ENCODE results near the gene VEGFA. TPM values are rescaled to one million over a fixed set of nuclear protein-coding genes. Genes with fewer than 3 reads are reported as not detected.

The VEGFA gene
- total RNA-seq, 1 experiment from 2014 or later: 77.5 TPM

- DNase-seq (ENCODE audit: low read depth): no peak
Measured at GRCh38 chr6:43784049-43784855, 14.2 kb downstream of the VEGFA start.

GRCh38 chr6:43785220-43785752, 15.3 kb downstream of the VEGFA start:
- no peak for DNase-seq (ENCODE audit: low read depth)

- DNase-seq (ENCODE audit: low read depth): no peak
Measured at GRCh38 chr6:43785904-43786303, 15.9 kb downstream of the VEGFA start.

- DNase-seq (ENCODE audit: low read depth): no peak
Measured at GRCh38 chr6:43786664-43787329, 16.8 kb downstream of the VEGFA start.

- no peak for DNase-seq (ENCODE audit: low read depth)
Measured at GRCh38 chr6:43788301-43788700, 18.3 kb downstream of the VEGFA start.

- DNase-seq (ENCODE audit: low read depth): no peak
Measured at GRCh38 chr6:43789447-43789846, 19.4 kb downstream of the VEGFA start.

DNA sequence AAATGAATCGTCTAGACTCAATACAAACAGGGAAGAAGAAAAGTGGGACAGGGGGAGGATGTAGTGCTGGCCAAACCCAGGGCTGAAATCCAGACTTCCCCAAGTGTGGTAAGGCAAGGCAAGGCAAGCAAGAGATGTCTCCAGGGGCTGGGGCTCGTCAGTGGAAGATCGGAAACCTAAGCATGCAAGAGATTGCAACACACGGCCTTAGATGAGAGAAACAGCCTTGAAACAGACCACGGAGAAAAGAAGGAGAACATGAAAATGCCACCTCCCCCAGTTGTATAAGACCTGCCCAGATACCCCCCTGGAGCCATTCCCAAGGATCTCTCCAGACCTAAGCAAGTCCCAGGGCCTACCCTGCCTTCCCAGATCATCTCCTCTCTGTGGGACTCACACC, 20.0 kb downstream of the VEGFA start:
- no peak for DNase-seq (ENCODE audit: low read depth)

DNA sequence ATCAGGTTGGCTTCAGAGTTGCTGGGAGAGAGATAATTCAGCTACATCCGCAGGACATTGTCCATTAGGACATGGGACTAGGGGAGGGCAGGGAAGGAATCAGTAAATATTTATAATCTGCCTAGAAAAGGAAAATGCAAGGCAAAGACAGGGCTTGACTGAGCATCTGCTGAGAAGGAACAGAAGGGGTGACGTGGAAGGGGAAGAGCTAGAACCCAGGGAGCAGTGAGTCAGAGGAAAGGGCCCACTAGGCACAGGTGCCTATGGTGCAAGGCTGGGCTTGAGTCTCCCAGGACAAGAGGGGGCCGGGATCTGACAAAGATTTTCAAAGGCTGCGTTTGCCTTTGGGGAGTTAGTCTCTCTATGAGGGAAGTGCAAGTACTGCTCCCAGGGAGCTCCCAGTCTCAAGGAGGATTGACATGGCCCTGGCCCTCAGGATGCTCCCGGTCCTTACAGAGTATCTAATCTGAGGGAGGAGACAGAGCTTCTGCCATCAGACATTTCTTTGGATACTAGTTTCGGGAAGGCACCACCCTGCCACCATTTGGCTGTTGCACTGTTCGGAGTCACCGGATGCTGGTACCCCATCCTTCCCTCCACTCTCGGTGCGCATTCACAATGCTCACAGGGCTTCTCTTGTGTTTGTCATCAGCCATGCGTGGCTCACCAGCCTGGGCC, 21.9 kb downstream of the VEGFA start:
- DNase-seq (ENCODE audit: low read depth): no peak

- DNase-seq (ENCODE audit: low read depth): no peak
Measured at GRCh38 chr6:43793154-43793874, 23.3 kb downstream of the VEGFA start.

DNA sequence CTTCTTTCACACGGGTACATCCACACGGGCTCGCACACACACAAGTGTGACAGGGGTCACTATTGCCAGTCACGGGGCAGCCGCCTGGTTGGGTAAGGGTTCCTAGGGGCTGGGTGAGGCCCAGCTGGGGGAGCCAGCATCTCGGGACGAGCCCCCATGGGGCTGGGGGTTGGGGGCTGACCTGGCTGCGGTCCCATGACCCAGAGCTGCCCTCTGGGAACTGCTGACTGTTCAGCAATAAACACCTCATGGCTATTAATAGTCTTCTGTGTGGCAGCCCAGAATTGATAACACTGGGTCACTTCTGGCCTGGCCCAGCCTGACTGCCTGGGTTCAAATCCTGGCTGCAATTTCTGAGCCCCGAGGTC, 23.8 kb downstream of the VEGFA start:
- DNase-seq (ENCODE audit: low read depth): no peak

DNA sequence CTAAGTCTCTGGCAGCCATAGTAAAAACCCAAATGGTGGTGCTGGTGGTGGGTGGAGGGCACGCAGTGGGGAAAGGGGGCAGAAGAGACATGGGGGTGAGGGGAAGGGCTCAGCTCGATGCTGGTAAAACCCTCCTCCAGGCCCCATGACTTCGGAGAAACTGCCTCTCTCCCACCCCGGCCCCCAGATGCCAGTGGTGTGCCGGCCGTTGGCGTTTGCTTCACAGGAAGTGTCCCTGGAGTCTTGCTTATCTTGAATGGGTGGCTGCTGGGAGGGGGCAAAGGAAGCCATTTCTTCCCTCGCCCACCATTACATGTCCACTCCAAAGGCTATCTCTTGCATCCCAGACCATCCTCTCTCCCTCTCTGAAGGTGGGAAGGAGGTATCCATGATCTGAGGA, 25.4 kb downstream of the VEGFA start:
- no peak for DNase-seq (ENCODE audit: low read depth)

DNA sequence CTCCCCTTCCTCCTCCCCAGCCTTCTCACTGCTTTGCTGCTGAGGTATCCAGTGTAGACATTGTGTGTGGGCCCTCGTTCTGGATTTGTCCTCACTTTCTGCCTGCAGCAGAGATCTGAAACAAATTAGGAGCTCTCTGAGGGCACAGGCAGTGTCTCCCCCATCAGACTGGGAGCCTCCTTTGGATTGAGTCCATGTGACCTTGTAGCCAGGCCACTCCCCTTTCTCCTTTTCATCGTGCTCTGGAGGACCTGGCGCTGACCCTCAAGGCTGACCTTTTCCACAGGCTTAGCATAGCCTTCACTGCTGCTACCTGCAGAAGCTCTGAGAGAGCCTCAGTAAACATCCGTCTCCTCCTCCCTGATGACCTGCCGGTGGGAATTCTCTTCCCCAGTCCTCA, 26.2 kb downstream of the VEGFA start:
- no peak for DNase-seq (ENCODE audit: low read depth)

- DNase-seq (ENCODE audit: low read depth): no peak
Measured at GRCh38 chr6:43796903-43797890, 27.2 kb downstream of the VEGFA start.

DNA sequence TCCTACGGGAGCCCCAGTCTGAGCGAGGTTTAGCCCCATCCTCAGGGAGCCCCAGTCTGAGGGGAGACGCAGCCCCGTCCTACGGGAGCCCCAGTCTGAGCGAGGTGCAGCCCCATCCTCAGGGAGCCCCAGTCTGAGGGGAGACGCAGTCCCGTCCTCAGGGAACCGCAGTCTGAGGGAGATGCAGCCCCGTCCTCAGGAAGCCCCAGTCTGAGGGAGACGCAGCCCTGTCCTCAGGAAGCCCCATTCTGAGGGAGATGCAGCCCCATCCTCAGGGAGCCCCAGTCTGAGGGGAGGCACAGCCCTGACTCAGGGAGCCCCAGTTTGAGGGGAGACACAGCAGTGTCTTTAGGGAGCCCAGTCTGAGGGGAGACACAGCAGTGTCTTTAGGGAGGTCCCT, 27.9 kb downstream of the VEGFA start:
- DNase-seq (ENCODE audit: low read depth): no peak

- peak; percentile 86 for DNase-seq (ENCODE audit: low read depth)
Measured at GRCh38 chr6:43798688-43799444, 28.9 kb downstream of the VEGFA start.

- DNase-seq (ENCODE audit: low read depth): no peak
Measured at GRCh38 chr6:43799551-43800297, 29.7 kb downstream of the VEGFA start.

- no peak for DNase-seq (ENCODE audit: low read depth)
Measured at GRCh38 chr6:43800298-43800623, 30.2 kb downstream of the VEGFA start.

DNA sequence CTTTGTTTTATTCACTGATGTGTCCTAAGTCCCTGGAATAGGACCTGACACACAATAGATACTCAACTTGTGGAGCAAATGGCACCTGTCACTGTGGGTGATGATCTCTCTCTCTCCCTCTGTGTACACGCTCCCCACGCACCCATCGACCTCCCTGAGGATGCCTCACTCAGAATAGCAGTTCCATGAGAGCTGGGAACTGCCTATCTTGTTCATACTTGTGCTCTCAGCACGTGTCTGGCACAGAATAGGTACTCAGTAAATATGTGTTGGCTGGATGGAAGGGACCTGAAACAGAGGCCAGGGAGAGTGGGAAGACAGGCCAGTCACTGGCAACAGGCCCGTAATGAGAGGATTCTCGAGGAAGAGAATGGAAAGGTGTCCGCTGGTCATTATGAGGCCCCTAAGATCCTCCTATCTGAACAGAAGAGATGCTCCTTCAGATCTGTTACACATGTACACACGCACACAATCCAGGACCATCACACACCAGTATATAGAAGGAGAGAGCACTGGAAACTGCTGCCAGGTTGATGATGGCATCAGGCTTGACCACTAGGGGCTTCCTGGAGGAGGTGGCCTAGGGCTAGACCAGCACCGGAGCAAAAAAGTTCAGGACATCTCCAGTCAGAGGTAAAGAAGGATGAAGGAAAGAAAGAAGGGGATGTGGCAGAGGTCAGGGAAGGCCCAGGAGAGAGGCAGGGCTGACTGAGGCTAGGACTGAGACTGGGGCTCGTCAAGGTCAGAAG, 30.9 kb downstream of the VEGFA start:
- no peak for DNase-seq (ENCODE audit: low read depth)
